Stimulated activated CD4-positive, alpha-beta T cell treated with anti-CD3 and anti-CD28 coated beads, TNF-alpha, amount 100 ng/mL, for 4 hours (primary cell): ENCODE measurements around the gene VWA7.
A peak's percentile ranks its signal among the peaks of the same experiment; 100 is the strongest.

Experiments
- DNase-seq, 3 experiments: peaks; one replicate each; pipeline ENCODE4 v3.0.0-alpha.2; 2020; ENCODE audit warnings: low read depth in 3 of 3

Gene VWA7

GRCh38 chr6:31730631-31731086 is 46.5 kb downstream of the VWA7 start:
- DNase-seq: no peak

DNA sequence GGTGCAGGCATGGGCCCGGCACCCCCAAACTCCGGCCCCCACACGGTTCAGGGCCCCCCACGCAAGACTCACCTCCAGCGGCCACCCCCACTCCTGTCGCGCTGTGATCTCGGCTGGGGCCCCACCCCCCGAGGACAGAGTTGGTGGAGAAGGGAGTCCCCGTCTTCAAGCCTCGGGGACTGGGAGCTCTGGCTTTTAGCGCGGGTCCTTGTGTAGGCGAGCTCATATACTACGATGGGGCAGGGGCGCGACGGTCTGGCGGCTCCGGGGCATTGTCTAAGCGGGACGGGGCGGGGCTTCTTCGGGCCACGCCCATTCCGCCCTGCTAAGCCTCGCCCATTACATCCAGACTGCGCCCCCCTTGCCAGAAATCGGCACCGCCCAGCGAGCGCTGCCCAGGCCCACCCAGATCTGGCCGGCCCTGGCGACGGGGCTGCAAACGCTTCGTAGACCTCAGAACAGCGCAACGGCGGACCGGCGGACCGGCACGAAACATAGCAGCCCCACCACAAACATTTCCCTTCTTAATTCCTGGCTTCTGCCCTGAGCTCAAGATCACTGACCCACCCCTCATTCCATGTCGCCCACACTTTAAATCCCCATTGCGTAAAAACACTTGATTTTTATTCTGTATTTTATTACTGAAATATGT is 47.0 kb downstream of the VWA7 start:
- peak in 2 of 3 experiments; percentile 45 to 62 for DNase-seq

DNA sequence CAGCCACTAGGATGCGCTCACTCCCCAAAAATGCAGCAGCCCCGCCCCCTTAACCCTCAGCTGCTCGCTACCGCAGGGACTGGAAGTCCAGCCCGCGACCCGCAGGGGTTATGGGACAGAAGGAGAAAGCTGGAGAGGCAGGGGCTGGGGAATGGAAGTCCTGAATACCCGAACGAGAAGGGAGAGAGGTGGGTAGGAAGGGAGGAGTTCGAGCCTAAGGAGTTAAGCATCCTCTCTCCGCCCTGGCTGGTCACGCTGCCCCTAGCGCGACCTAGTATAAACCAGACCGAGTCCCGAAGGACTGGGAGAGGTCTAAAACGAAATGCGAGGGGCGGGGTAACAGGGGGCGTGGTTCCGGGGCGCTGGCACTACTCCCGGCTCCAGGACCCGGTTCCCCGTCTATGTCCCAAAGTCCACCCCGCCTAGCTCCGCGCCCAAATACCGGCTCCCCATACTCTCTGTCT is 47.6 kb downstream of the VWA7 start:
- DNase-seq: peak; percentile 63 to 68 (median 66)

DNA sequence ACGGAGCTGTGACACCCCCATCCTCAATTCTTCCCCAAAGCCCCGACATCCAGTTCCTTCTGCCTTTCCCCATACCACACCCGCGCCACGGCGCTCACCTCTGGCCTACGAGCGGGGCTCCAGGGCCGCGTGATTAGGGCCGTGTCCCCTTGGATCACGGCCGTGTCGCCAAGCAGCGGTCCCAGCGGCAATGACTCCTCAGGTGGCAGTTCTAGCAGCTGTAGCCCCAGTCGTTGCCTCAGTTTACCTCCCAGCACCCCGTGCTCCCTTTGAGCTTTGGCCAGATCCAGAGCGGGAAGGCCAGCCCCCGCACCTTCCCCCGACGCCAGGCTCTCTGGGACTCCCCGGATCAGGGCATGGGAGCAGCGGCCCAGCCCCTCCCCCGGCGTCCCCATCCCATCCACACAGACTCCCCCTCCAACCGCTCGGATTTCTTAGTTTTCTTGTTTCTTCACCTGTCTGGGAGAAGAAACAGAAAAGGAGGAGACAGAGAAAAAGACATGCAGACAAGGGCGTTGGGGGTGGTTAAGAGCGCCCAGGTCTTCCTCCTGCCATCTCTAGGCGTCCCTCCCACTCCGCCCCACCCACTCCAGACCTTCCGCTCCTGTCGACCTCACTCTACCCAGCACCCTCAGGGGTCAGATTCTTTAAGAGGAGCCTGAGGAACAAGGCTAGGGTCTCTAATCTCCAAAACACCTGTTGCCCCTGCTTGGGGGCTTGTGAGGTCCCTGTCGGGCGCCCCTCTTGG is 48.2 kb downstream of the VWA7 start, which contains the start of gene DDAH2:
TSS of gene DDAH2 (minus strand) at position 533 of the 748 bp plus-strand sequence. CDS start at position 395, 138 bp downstream.
- no peak for DNase-seq

GRCh38 chr6:31727717-31728671 is 49.1 kb downstream of the VWA7 start:
- DNase-seq: no peak

- DNase-seq: no peak
These were observed 50.0 kb downstream of the VWA7 start for GRCh38 chr6:31727034-31727716.

GRCh38 chr6:31725502-31726350 is 51.4 kb downstream of the VWA7 start:
- DNase-seq: no peak

DNA sequence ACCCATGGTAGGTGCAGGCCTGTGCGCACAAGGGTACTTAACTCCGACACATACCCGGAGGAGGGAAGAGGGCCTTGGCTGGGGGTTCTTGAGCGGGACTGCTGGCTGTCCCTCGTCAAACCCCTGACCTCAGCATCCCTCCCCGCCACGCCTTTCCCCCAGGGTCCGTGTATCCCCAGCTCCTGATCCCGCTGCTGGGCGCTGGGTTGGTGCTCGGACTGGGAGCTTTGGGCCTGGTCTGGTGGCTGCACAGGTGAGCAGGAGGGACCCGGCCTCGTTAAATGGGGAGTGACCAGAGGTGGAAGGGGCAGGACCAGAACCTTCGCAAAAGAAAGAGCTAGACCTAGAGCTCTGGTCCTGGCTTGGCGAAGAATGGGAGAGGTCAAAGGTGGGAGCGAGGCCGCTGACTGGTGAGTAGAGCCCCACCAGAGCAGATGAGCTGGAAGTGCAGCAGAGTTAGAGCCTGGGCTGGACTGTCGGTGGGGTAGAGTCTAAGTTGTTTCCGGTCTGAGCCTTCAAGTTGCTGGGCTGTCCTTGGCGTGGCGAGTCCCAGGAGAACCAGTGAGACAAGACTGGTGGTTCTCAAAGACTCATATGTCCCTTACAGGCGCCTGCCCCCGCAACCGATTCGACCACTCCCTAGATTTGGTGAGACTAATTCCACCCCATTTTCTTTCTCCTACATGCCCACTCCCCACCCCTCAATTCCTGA is 53.0 kb downstream of the VWA7 start:
- no peak for DNase-seq

DNA sequence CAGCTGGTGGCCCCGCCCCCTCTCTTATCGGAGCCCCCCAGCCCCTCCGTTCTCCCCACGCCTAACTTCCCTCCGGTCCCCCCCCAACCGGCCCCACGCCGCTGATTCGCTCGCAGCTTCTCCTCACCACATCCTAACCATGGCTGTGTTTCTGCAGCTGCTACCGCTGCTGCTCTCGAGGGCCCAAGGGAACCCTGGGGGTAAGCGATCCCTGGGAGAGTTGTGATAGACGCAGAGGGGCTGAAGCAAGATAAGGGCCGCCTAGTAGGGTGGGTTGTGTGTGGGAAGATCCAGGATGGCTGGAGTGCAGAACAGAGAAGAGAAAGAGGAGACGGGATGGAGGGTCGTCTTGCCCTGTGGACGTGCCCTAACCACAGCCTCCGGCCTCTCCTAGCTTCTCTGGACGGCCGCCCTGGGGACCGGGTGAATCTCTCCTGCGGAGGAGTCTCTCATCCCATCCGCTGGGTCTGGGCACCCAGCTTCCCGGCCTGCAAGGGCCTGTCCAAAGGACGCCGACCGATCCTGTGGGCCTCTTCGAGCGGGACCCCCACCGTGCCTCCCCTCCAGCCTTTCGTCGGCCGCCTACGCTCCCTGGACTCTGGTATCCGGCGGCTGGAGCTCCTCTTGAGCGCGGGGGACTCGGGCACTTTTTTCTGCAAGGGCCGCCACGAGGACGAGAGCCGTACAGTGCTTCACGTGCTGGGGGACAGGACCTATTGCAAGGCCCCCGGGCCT is 53.7 kb downstream of the VWA7 start, which contains the start of gene MPIG6B:
TSS of gene MPIG6B (plus strand) at position 129 of the 735 bp plus-strand sequence. CDS start at position 140, 11 bp downstream.
- no peak for DNase-seq

GRCh38 chr6:31722173-31722572 is 55.0 kb downstream of the VWA7 start:
- no peak for DNase-seq

DNA sequence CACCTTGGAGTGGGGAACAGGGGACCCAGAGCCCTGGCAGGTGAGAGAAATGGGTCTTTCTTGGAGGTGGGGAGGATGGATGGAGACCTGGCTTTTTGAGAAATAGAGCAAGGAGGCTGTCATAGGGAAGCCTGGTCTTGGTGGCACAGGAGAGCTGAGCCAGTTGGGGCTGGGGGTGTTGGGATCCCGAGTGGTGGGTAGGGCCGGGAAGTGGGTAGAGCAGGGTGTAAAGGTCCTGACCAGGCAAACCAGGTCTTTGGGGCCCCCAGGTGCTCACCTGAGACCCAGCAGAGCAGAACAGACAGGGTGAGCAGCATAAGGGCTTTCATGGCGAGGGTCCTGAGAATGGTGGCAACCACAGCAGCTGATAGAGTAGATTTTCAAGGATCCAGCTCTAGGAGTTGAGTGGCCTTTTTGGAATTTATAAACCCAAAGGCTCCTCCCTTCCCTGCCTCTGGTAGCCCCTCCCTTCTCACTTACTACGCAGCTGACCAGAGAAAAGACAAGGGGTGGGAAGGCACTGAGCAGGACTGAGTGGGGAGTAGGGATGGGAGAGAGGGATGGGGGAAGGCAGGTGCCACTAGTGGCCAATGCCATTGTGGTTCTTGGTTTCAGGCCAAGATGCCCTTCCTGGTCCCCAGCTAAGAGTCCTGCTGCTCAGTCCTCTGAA is 55.6 kb downstream of the VWA7 start, which contains the start of gene LY6G6C:
TSS of gene LY6G6C (minus strand) at position 396 of the 670 bp plus-strand sequence. CDS start at position 329, 67 bp downstream.
- DNase-seq: no peak

DNA sequence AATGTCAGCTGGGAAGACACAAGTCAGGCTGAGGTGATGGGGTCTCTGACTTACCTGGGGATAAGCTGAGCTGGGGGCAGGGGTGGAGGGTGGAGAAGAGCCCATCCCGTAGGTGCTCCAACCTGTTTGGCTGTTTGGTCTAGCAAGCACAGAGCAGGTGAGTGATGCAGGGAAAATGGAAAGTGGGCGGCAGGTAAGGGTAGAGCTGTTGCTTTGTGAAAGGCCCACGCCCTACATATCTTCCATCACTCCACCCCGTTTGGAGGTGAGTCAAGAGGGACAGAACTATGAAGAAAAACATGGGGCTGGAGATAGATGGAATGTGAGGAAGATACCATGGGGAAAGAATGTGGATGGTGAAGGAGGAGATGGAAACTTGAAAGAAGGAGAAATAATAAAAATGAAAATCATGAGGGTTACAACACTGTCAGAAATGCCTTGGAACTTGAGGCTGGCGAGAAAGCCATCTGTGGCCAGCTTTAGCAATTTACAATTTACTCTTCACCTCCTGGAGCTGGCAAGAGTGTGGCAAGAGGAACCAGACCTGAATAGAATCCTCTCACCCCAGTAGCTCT is 56.8 kb downstream of the VWA7 start:
- DNase-seq: no peak

GRCh38 chr6:31719001-31719400 is 58.1 kb downstream of the VWA7 start:
- DNase-seq: no peak

GRCh38 chr6:31718265-31718664 is 58.9 kb downstream of the VWA7 start:
- no peak for DNase-seq

DNA sequence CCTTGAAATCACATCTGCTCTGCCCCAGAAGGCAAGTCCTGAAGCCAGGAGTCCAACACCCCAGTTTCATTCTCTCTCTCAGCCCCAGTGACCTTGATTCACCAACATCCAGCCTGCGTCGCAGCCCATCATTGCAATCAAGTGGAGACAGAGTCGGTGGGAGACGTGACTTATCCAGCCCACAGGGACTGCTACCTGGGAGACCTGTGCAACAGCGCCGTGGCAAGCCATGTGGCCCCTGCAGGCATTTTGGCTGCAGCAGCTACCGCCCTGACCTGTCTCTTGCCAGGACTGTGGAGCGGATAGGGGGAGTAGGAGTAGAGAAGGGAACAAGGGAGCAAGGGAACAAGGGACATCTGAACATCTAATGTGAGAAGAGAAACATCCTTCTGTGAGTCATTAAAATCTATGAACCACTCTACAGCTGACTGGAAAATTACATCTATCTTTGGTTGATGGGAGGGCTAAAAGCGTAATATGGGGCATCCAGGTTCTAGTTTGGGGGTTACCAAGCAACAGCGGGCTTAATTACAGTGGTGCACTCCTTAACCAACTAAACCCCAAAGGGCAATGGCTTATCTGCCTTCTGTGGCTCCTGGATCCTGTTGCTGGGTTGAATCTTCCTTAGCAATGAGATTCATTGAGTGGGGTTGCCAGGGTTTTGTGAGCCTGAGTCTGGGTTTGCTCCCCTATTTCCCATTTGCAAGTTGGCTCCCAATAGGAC is 59.5 kb downstream of the VWA7 start:
- DNase-seq: no peak
